GM12878 (cell line): ENCODE measurements around the gene AFAP1. TPM values are rescaled to one million over a fixed set of nuclear protein-coding genes. Genes with fewer than 3 reads are reported as not detected.

Experiments used
- ATF2 ChIP-seq: IDR thresholded peaks from 2 replicates; pipeline ENCODE4 v1.6.1; 2012; ENCODE audit warnings: low read length, inconsistent platforms
- BCLAF1 ChIP-seq: fragments of 450-650 bp; IDR thresholded peaks from 2 replicates; pipeline ENCODE4 v1.6.1; 2017; ENCODE audit warnings: antibody characterized with exemption, mild to moderate bottlenecking, moderate library complexity
- CBX3 ChIP-seq: fragments of 200-600 bp; sonication (generic); IDR thresholded peaks from 2 replicates; pipeline ENCODE4 v1.6.1; 2016; ENCODE audit warnings: low read depth, borderline replicate concordance
- MYB ChIP-seq: fragments of 150-350 bp; IDR thresholded peaks from 2 replicates; pipeline ENCODE4 v1.6.1; 2014; ENCODE audit warnings: mild to moderate bottlenecking, low read depth, low read length, borderline replicate concordance
- RAD21 ChIP-seq: IDR thresholded peaks from 2 replicates; pipeline ENCODE4 v1.6.1; 2011; ENCODE audit warnings: mild to moderate bottlenecking, low read depth, low read length, moderate library complexity; ENCODE audit not compliant: insufficient read depth
- ZNF592 ChIP-seq: fragments of 450-650 bp; IDR thresholded peaks from 2 replicates; pipeline ENCODE4 v1.6.1; 2017; ENCODE audit warnings: mild to moderate bottlenecking, moderate library complexity
- ZNF687 ChIP-seq: fragments of 450-650 bp; IDR thresholded peaks from 2 replicates; pipeline ENCODE4 v1.6.1; 2017; ENCODE audit warnings: mild to moderate bottlenecking, moderate library complexity
- polyA plus RNA-seq, 11 experiments: library from polyadenylated mRNA; depleted of rRNA in 4 of 11; unstranded in 6 of 11; stranded (reverse) in 5 of 11; fragments of >200 nt; fragmentation: Nextera tagmentation in 4 of 11; fragmentation: Illumina TruSeq in 1 of 11; extraction: Ambion mirVana in 4 of 11; extraction: Trizol in 1 of 11; gene quantifications; 1 replicate in 1 of 11; 2 replicates in 10 of 11; pipeline versions ENCODE4 v1.2.1 to v1.2.3, GENCODE V29; 2011 to 2016; ENCODE audit warnings: inconsistent platforms in 2 of 11, missing spikeins in 2 of 11, low read depth in 1 of 11
- total RNA-seq, 4 experiments: library from RNA; depleted of rRNA in 3 of 4; stranded (reverse); fragments of >200 nt in 3 of 4; fragmentation: Illumina TruSeq in 1 of 4; extraction: Trizol in 1 of 4; gene quantifications; 2 replicates each; pipeline versions ENCODE4 v1.2.1 to v1.2.3, GENCODE V29; 2013 to 2021

Gene AFAP1
- total and polyA plus RNA-seq, 10 of the 15 experiments (the other 5 are each of a cell fraction or from before 2014, with no cell fraction given): 0.02 to 0.23 (median 0.09) TPM; not detected in 1

GRCh38 chr4:7899184-7899869, 40.3 kb downstream of the AFAP1 start (continued):
- TF ChIP-seq ZNF592: no peak
- TF ChIP-seq ATF2: no peak
- TF ChIP-seq ZNF687: no peak
- TF ChIP-seq RAD21: no peak
- no peak for TF ChIP-seq BCLAF1
- TF ChIP-seq MYB: no peak
- TF ChIP-seq CBX3: no peak
